Fibroblast of villous mesenchyme (primary cell): ENCODE measurements around the gene NCAM1. TPM values are rescaled to one million over a fixed set of nuclear protein-coding genes. Genes with fewer than 3 reads are reported as not detected.

ENCODE experiments used
- DNase-seq: peaks from one replicate; pipeline ENCODE4 v3.0.0-alpha.2; 2010; ENCODE audit warnings: low read depth
- H3K4me3 ChIP-seq: 2 replicates; pipeline ENCODE4 v1.5.1; 2011; ENCODE audit warnings: low read depth, mild to moderate bottlenecking, low read length
- CTCF ChIP-seq: IDR thresholded peaks from 2 replicates; pipeline ENCODE4 v1.5.1; 2012; ENCODE audit warnings: low read depth, mild to moderate bottlenecking, low read length; ENCODE audit not compliant: insufficient read depth
- total RNA-seq: library from RNA; depleted of rRNA; stranded (reverse); fragments of >200 nt; gene quantifications from 2 replicates; pipeline ENCODE4 v1.2.3, GENCODE V29; 2012

Gene NCAM1
- total RNA-seq, 1 donor = 0.86 TPM

GRCh38 chr11:112967082-112967481 is 5.9 kb downstream of the NCAM1 start:
- TF ChIP-seq CTCF = no peak
- no peak for DNase-seq
- H3K4me3 ChIP-seq = no peak overlapping the region

- no peak overlapping the region for H3K4me3 ChIP-seq
- TF ChIP-seq CTCF = no peak
- no peak for DNase-seq
Observed at GRCh38 chr11:112968941-112969713, 7.9 kb downstream of the NCAM1 start.

- DNase-seq = no peak
- TF ChIP-seq CTCF = no peak
- no peak overlapping the region for H3K4me3 ChIP-seq
Observed at GRCh38 chr11:112971195-112971594, 10.0 kb downstream of the NCAM1 start.

GRCh38 chr11:112971827-112972226 is 10.6 kb downstream of the NCAM1 start:
- no peak for DNase-seq
- no peak for TF ChIP-seq CTCF
- no peak overlapping the region for H3K4me3 ChIP-seq

DNA sequence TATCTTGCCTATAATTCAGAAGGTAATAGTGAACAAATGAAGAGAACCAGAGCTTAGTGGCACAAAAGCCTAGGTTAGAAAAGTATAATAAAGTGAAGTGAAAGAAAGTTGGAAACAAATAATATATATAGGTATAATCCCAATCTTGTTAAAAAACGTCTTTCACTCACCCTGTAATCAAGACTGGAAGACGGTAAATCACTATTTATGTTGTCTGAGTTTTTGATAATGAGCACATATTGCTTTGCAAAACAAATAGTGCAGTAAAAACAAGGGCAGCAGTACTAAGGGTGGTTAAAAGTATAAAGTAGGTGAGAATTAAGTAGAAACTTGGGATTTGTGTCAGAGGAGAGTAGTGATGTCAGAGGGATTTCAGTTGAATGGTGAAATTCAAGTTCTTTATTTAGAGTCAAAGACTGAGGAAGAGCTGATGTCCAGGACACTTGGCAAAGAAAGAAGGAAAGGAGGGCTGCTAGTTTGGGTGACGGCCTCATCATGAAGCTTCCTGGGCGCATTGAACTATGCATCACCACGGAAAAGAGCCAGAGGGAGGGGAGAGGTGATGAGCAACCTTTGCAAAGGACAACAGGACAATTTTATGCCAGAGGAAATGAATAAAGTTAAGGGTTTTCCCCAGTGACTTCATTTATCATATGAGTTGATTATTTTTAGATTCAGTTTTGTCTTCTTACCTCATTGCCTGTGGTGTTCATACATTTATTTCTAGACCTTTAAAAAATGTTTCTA is 11.4 kb downstream of the NCAM1 start:
- H3K4me3 ChIP-seq = no peak overlapping the region
- no peak for DNase-seq
- TF ChIP-seq CTCF = no peak

- DNase-seq = no peak
- no peak for TF ChIP-seq CTCF
- H3K4me3 ChIP-seq = no peak overlapping the region
Observed at GRCh38 chr11:112975051-112975450, 13.8 kb downstream of the NCAM1 start.
